Astrocyte (in vitro differentiated cells and primary cell): ENCODE data around the gene TRPC5OS.

ENCODE experiments used
- CTCF ChIP-seq: IDR thresholded peaks from 2 replicates; pipeline ENCODE4 v1.5.1; 2011; ENCODE audit warnings: low read depth, mild to moderate bottlenecking, inconsistent platforms, low read length, moderate library complexity; ENCODE audit not compliant: insufficient read depth
- EZH2 ChIP-seq: IDR thresholded peaks from 2 replicates; pipeline ENCODE4 v1.6.1; 2012; ENCODE audit warnings: mild to moderate bottlenecking, low read length, inconsistent platforms; ENCODE audit not compliant: insufficient read depth

DNA sequence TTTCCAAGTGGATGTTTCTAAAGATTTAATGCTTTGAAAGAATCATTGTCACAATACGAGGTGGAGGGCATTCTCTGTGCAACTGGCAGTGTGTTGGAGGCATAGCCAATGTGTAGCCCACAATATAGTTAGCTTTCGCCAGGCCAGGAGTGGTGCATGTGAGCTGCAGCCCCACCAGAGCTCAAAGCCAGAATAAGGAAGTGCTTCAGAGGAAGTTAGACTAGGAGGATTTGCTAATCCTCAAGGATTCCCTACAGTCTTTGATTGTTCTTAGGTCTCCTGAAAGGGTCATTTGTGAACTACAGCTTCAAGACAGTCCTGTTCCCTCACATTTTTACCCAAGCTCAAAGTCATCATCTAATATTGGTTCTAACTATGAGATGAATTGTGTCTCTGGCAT lies 16.4 kb downstream of the TRPC5OS start:
- TF ChIP-seq EZH2 (no peak), CTCF (no peak)
